Measurements from ENCODE around the gene FSIP1.

The FSIP1 gene

DNA sequence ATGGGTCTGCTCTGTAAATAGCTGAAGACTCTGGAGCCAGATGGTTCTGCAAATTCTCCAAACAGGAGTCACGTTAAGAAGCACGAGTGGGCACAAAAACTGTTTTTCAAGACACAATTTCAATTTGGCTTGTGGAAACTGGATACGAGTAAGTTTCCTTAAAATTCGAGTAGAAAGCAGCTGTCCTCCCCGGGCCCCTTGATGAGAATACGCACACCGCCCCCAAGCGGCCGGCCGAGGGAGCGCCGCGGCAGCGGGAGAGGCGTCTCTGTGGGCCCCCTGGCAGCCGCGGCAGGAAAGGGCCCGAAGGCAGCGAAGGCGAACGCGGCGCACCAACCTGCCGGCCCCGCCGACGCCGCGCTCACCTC, 202.5 kb downstream of the FSIP1 start:
- peak; percentile 97 for DNase-seq

GRCh38 chr15:39579487-39580116, 203.0 kb downstream of the FSIP1 start:
- peak; percentile 97 for DNase-seq

DNA sequence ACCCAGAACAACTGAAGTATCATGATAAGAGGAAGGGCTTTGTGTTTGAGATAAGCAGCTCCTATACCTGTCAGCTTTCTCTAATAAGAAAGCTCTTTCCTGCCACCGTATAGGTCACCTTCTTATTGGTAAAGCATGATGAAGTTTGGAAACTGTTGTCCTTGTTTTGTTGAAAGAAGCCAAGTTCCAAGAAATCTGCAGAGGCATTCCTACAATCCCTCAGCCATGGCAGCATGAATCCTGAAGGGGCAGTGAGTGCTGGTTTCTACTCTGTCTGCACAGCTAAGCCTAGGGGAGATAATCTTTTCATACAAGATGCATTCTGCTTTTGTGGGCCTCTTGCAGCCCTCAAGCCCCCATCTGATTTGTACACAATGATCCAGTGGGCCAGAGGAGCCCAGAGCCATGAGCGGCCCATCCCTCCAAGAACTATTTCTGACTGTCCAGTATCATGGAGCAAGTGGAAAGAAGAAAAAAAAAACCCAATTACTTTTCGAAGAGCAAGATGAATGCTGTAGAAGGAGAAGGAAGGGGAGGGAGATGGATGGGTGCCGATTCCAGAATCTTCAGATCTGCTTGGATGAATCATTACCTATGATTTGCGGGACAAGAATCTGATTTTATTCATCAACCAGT, 203.7 kb downstream of the FSIP1 start:
- peak; percentile 52 for DNase-seq

- DNase-seq = no peak
Observed at GRCh38 chr15:39575180-39575579, 207.5 kb downstream of the FSIP1 start.

- peak; percentile 49 for DNase-seq
Observed at GRCh38 chr15:39574427-39574826, 208.2 kb downstream of the FSIP1 start.

- DNase-seq = peak; percentile 41
Observed at GRCh38 chr15:39573844-39574243, 208.8 kb downstream of the FSIP1 start.

GRCh38 chr15:39573287-39573686, 209.4 kb downstream of the FSIP1 start:
- no peak for DNase-seq

- peak; percentile 22 for DNase-seq
Observed at GRCh38 chr15:39565851-39566250, 216.8 kb downstream of the FSIP1 start.

GRCh38 chr15:39564972-39565665, 217.5 kb downstream of the FSIP1 start:
- no peak for DNase-seq

- no peak for DNase-seq
Observed at GRCh38 chr15:39558421-39558820, 224.2 kb downstream of the FSIP1 start.

GRCh38 chr15:39556461-39556860, 226.2 kb downstream of the FSIP1 start:
- DNase-seq = no peak

GRCh38 chr15:39555885-39556284, 226.8 kb downstream of the FSIP1 start:
- peak; percentile 42 for DNase-seq

GRCh38 chr15:39554746-39555387, 227.8 kb downstream of the FSIP1 start:
- DNase-seq = no peak

GRCh38 chr15:39553947-39554693, 228.5 kb downstream of the FSIP1 start:
- no peak for DNase-seq

DNA sequence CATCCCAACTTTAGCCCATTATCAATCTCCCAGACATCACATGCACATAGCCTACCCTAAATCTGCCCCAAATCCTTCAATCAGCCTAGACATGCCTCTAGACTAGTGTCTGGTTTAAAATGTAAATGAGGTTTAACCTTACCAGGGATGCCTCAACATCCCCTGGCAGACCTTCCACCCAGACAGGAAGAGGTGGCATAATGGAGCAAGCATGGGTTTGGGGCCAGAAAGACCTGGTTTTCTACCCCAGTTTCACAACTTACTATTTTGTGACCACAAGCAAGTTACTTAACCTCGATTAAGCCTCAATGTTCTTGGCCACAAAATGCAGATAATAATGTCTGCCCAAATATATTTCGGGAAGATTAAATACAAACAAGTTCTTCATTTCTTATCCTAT, 230.1 kb downstream of the FSIP1 start:
- DNase-seq = no peak

DNA sequence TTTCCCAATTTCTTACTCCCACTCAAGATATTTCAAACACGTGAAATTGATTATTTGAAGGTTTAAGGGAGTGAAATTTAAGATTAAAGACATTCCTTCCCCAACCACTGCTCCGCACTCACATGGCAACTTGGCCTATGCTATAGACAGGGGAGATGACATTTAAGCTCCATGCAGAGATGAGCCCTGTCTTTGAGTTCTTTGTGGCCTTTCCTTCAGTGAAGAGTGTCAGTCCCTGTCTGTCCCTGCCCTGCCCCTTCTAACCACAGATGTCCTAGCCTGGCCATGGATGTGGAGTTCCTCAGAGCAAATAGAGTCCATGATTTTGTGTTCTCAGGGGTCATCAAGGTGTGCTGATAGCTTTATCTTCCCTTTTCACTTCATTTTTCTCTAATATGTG, 231.2 kb downstream of the FSIP1 start:
- DNase-seq = no peak
